Measurements from ENCODE around the gene SEPTIN1. TPM values are rescaled to one million over a fixed set of nuclear protein-coding genes. Genes with fewer than 3 reads are reported as not detected.

SEPTIN1 gene
- total and polyA plus RNA-seq, 2 of the 13 experiments (the other 11 are each of a cell fraction or from before 2014, with no cell fraction given), result 0.18 to 0.67 TPM

- no peak for TF ChIP-seq AHDC1 (CRISPR knock-in tag; IDR thresholded peaks at IDR 0.05; ENCODE audit: borderline replicate concordance)
- TF ChIP-seq TCF7L2 (IDR thresholded peaks at IDR 0.05; ENCODE audit: low read depth, low read length), result no peak
- TF ChIP-seq STAG1 (CRISPR knock-in tag; IDR thresholded peaks at IDR 0.05), result peak; percentile 43
- no peak for TF ChIP-seq NFE2L2 (IDR thresholded peaks at IDR 0.05; ENCODE audit: low read length)
- no peak for TF ChIP-seq ATF4 (CRISPR knock-in tag; IDR thresholded peaks at IDR 0.05)
- no peak for TF ChIP-seq ZNF143 (CRISPR knock-in tag; IDR thresholded peaks at IDR 0.05)
- peak; percentile 73; the same call in 1 of the 2 replicates for TF ChIP-seq NR1H2 (CRISPR knock-in tag; IDR thresholded peaks at IDR 0.05; ENCODE audit: borderline replicate concordance, low read depth)
- TF ChIP-seq ZNF44 (CRISPR knock-in tag; IDR thresholded peaks at IDR 0.05), result no peak; the same call in 1 of the 2 replicates
- TF ChIP-seq HNRNPH1 (optimal IDR thresholded peaks at IDR 0.05; ENCODE audit: low read depth, low read length), result no peak
- TF ChIP-seq ZNF670 (CRISPR knock-in tag; IDR thresholded peaks at IDR 0.05; ENCODE audit: borderline replicate concordance), result no peak
- peak; percentile 87 for TF ChIP-seq GZF1 (CRISPR knock-in tag; IDR thresholded peaks at IDR 0.05)
- peak; percentile 91 to 92 for TF ChIP-seq HMGXB4 (CRISPR knock-in tag; IDR thresholded peaks at IDR 0.05; ENCODE audit: borderline replicate concordance in 1 of 2, low read depth in 1 of 2)
- TF ChIP-seq ZNF773 (CRISPR knock-in tag; IDR thresholded peaks at IDR 0.05; ENCODE audit: borderline replicate concordance), result no peak
- peak; percentile 66; the same call in 1 of the 2 replicates for TF ChIP-seq KLF6 (CRISPR knock-in tag; IDR thresholded peaks at IDR 0.05)
- TF ChIP-seq HDAC2 (CRISPR knock-in tag; IDR thresholded peaks at IDR 0.05), result peak; percentile 79; the same call in 1 of the 2 replicates
- TF ChIP-seq RFX3 (CRISPR knock-in tag; IDR thresholded peaks at IDR 0.05), result no peak; the same call in 1 of the 2 replicates
These were observed 3.9 kb downstream of the SEPTIN1 start (continued) for GRCh38 chr16:30378236-30379157.
